Memory B cell (primary cell): ENCODE data around the gene KRAS.

Experiments
- ATAC-seq: fragments of 150-1000 bp; cut with Tn5 transposase; 2 replicates; pipeline ENCODE4 v1.10.0; 2021; ENCODE audit warnings: low read depth, mild to moderate bottlenecking, moderate library complexity
- DNase-seq, 2 donors: peaks; one replicate each; pipeline ENCODE4 v3.0.0; 2022; ENCODE audit warnings: low spot score in 2 of 2
- H3K27ac Mint-ChIP-seq: one replicate; pipeline ENCODE4 v1.8.0; 2022; ENCODE audit warnings: mild to moderate bottlenecking, moderate library complexity, mixed read lengths
- H3K27me3 Mint-ChIP-seq: one replicate; pipeline ENCODE4 v1.8.0; 2022; ENCODE audit warnings: mixed read lengths
- H3K36me3 Mint-ChIP-seq: one replicate; pipeline ENCODE4 v1.8.0; 2022; ENCODE audit warnings: mild to moderate bottlenecking, mixed read lengths
- H3K4me1 Mint-ChIP-seq: one replicate; pipeline ENCODE4 v1.8.0; 2022; ENCODE audit warnings: mixed read lengths
- H3K4me3 Mint-ChIP-seq: one replicate; pipeline ENCODE4 v1.8.0; 2022; ENCODE audit warnings: mild to moderate bottlenecking, moderate library complexity, mixed read lengths
- H3K9me3 Mint-ChIP-seq: one replicate; pipeline ENCODE4 v1.8.0; 2022; ENCODE audit warnings: mixed read lengths

Gene KRAS

GRCh38 chr12:25155022-25155576 lies 95.6 kb downstream of the KRAS start:
- peak overlapping the region; percentile 17 for H3K27ac Mint-ChIP-seq

More at GRCh38 chr12:25155022-25155576, 95.6 kb downstream of the KRAS start:
- Mint-ChIP-seq H3K4me3 (peak overlapping the region; percentile 32), H3K27me3 (no peaks in the 10 kb centered on the region), H3K9me3 (no peaks in the 10 kb centered on the region), H3K36me3 (no peaks in the 10 kb centered on the region), H3K4me1 (peaks cover 8% of the 10 kb centered on the region)
- peak; percentile 52 for ATAC-seq
- DNase-seq, result peak in 1 of 2 donors; percentile 53
